LHCN-M2 (cell line): ENCODE measurements around the gene PAIP2. TPM values are rescaled to one million over a fixed set of nuclear protein-coding genes. Genes with fewer than 3 reads are reported as not detected.
"Not testable (repeated sequence)": the region's sequence is repeated elsewhere in the genome, so short reads cannot be mapped to it uniquely, and the experiment has no call there.

ENCODE experiments used
- DNase-seq: peaks from one replicate; pipeline ENCODE4 v3.0.0-alpha.2; 2012; ENCODE audit warnings: low read depth
- polyA plus RNA-seq: library from polyadenylated mRNA; unstranded; fragments of >200 nt; gene quantifications from one replicate; pipeline ENCODE4 v1.2.1, GENCODE V29; 2012; ENCODE audit warnings: missing spikeins
- total RNA-seq: library from RNA; depleted of rRNA; stranded (reverse); fragments of >200 nt; gene quantifications from 2 replicates; pipeline ENCODE4 v1.2.3, GENCODE V29; 2014; rRNA removed

The PAIP2 gene
- 50.1 and 56.5 TPM in 2 replicates for total RNA-seq
- 47.7 TPM for polyA plus RNA-seq

GRCh38 chr5:139341689-139342422 is at the start of gene PAIP2:
TSS of gene PAIP2 (plus strand) at chr5:139341854. CDS start at chr5:139363785, 21,931 bp downstream.
- peak; percentile 97 for DNase-seq

GRCh38 chr5:139293202-139293506 is 48.5 kb upstream of the PAIP2 start:
- DNase-seq = no peak

- DNase-seq = peak; percentile 97
Observed at GRCh38 chr5:139293507-139294373, 47.9 kb upstream of the PAIP2 start, which contains the start of gene MATR3. TSS of gene MATR3 (plus strand) at chr5:139293740. CDS start at chr5:139307416, 13,676 bp downstream.

- DNase-seq = peak; percentile 87
Observed at GRCh38 chr5:139294374-139295165, 47.1 kb upstream of the PAIP2 start.

- peak; percentile 28 for DNase-seq
Observed at GRCh38 chr5:139295346-139296057, 46.2 kb upstream of the PAIP2 start.

GRCh38 chr5:139296198-139296597 is 45.5 kb upstream of the PAIP2 start:
- no peak for DNase-seq

GRCh38 chr5:139296862-139297326 is 44.8 kb upstream of the PAIP2 start:
- no peak for DNase-seq

GRCh38 chr5:139297439-139298133 is 44.1 kb upstream of the PAIP2 start:
- DNase-seq = no peak

GRCh38 chr5:139298242-139298641 is 43.4 kb upstream of the PAIP2 start:
- no peak for DNase-seq

- DNase-seq = no peak
Observed at GRCh38 chr5:139299486-139299885, 42.2 kb upstream of the PAIP2 start.

GRCh38 chr5:139301808-139302499 is 39.7 kb upstream of the PAIP2 start:
- DNase-seq = no peak

- DNase-seq = no peak
Observed at GRCh38 chr5:139304391-139305324, 37.0 kb upstream of the PAIP2 start.

GRCh38 chr5:139306197-139306596 is 35.5 kb upstream of the PAIP2 start:
- DNase-seq = no peak

- no peak for DNase-seq
Observed at GRCh38 chr5:139306628-139307379, 34.9 kb upstream of the PAIP2 start.

- no peak for DNase-seq
Observed at GRCh38 chr5:139308797-139309196, 32.9 kb upstream of the PAIP2 start.

GRCh38 chr5:139310715-139311186 is 30.9 kb upstream of the PAIP2 start:
- not testable (repeated sequence) for DNase-seq

- no peak for DNase-seq
Observed at GRCh38 chr5:139312075-139312474, 29.6 kb upstream of the PAIP2 start.

- DNase-seq = no peak
Observed at GRCh38 chr5:139314276-139314675, 27.4 kb upstream of the PAIP2 start.
